ENCODE measurements around the gene HS3ST6. TPM values are rescaled to one million over a fixed set of nuclear protein-coding genes. Genes with fewer than 3 reads are reported as not detected.
A peak's percentile ranks its signal among the peaks of the same experiment; 100 is the strongest.

HS3ST6 gene
- total and polyA plus RNA-seq, 9 of the 15 experiments (the other 6 are each of a cell fraction or from before 2014, with no cell fraction given) = not detected

- H4K20me1 ChIP-seq (replicated peaks; ENCODE audit: control insufficient read depth, insufficient read depth, low read length) = peaks cover 35% of the 10 kb centered on the region
- no peak overlapping the region for H2AFZ ChIP-seq (ENCODE audit: low read depth, low read length)
- in situ Hi-C loops (cut with MboI) (no loop called here), intact Hi-C loops (cut with micrococcal nuclease) (no loop called here)
- peaks cover 38% of the 10 kb centered on the region for H3K36me3 ChIP-seq (ENCODE audit: control insufficient read depth, insufficient read depth, low read length)
- ChIA-PET POLR2A (interaction anchor here (0.6 to 3.0 kb wide), 7 partner anchors 9 to 1586 kb away, joined by 3 to 13 read pairs (median 3); partner anchors contain the start of genes EME2, MRPS34 and TBL3), CTCF (ENCODE audit: low intra/inter-chr PET ratio) (no interaction called here)
- peak in 2 of 4 experiments; percentile 24 to 66 for DNase-seq (ENCODE audit: extremely low read depth in 1 of 4, low spot score in 3 of 4)
- peak overlapping the region; percentile 100 for H3K4me2 ChIP-seq (ENCODE audit: insufficient read depth, low read length)
- H3K27ac ChIP-seq (ENCODE audit: extremely low read depth, low read depth, low read length) = peak overlapping the region; percentile 27; the same call in 1 of the 3 replicates
- no peaks in the 10 kb centered on the region for H3K9me1 ChIP-seq (ENCODE audit: control insufficient read depth, insufficient read depth, low read length)
- peaks cover 73% of the 10 kb centered on the region for H3K79me2 ChIP-seq (ENCODE audit: control insufficient read depth, insufficient read depth, low read length)
- peak overlapping the region; percentile 32 to 93; a peak in 3 of 4 replicates for H3K9ac ChIP-seq (ENCODE audit: insufficient read depth in 1 of 2, low read depth in 2 of 2, low read length in 2 of 2)
- peaks cover 8 to 56% of the 10 kb centered on the region in 2 experiments; a peak in 4 of 5 replicates for H3K4me1 ChIP-seq (replicated peaks in 1 of 2; ENCODE audit: control insufficient read depth in 2 of 2, insufficient read depth in 2 of 2, low read length in 2 of 2)
- no peaks in the 10 kb centered on the region for H3K9me3 ChIP-seq (replicated peaks; ENCODE audit: control insufficient read depth, insufficient read depth, low read depth, low read length)
- 16% methylated on average over 5 of the region's 6 CpGs for WGBS (ENCODE audit: insufficient coverage, low coverage, missing lambda C conversion rate)
- no peak for FAIRE-seq
- H3K4me3 ChIP-seq = peak overlapping the region; percentile 89; the same call in 1 of the 2 replicates
- no TSS peak for BruUV-seq (replicated peaks)
- H3K27me3 ChIP-seq (ENCODE audit: control insufficient read depth in 2 of 2, insufficient read depth in 2 of 2, low read length in 2 of 2) = no peaks in the 10 kb centered on the region
- no peak; the same call in 2 of the 3 replicates for ATAC-seq
- no peak for TF ChIP-seq SOX6 (IDR thresholded peaks at IDR 0.05)
- no peak for TF ChIP-seq PHF21A (IDR thresholded peaks at IDR 0.05; ENCODE audit: borderline replicate concordance, low read depth)
- no peak for TF ChIP-seq FOXJ3 (CRISPR knock-in tag; IDR thresholded peaks at IDR 0.05)
- TF ChIP-seq NFRKB (IDR thresholded peaks at IDR 0.05; ENCODE audit: low read depth) = no peak
- TF ChIP-seq ARID1B (IDR thresholded peaks at IDR 0.05) = no peak
- TF ChIP-seq MCM2 (IDR thresholded peaks at IDR 0.05; ENCODE audit: low read depth) = no peak
- TF ChIP-seq ZHX1 (conservative IDR thresholded peaks at IDR 0.05; ENCODE audit: low read length) = no peak
- TF ChIP-seq ZNF197 (CRISPR knock-in tag; IDR thresholded peaks at IDR 0.05; ENCODE audit: low read depth) = no peak
- 0 out of 2 replicates have a peak, but pooled peaks have one; percentile 12 for TF ChIP-seq MXI1 (IDR thresholded peaks at IDR 0.05; ENCODE audit: low read depth, low read length)
- TF ChIP-seq, protein P1, sequence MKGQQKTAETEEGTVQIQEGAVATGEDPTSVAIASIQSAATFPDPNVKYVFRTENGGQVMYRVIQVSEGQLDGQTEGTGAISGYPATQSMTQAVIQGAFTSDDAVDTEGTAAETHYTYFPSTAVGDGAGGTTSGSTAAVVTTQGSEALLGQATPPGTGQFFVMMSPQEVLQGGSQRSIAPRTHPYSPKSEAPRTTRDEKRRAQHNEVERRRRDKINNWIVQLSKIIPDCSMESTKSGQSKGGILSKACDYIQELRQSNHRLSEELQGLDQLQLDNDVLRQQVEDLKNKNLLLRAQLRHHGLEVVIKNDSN (CRISPR knock-in tag; IDR thresholded peaks at IDR 0.05) = no peak
- TF ChIP-seq, protein P2, sequence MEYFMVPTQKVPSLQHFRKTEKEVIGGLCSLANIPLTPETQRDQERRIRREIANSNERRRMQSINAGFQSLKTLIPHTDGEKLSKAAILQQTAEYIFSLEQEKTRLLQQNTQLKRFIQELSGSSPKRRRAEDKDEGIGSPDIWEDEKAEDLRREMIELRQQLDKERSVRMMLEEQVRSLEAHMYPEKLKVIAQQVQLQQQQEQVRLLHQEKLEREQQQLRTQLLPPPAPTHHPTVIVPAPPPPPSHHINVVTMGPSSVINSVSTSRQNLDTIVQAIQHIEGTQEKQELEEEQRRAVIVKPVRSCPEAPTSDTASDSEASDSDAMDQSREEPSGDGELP (CRISPR knock-in tag; IDR thresholded peaks at IDR 0.05; ENCODE audit: borderline replicate concordance) = no peak
- no peak for TF ChIP-seq PML (IDR thresholded peaks at IDR 0.05; ENCODE audit: low read length)
- no peak for TF ChIP-seq GATA2 (CRISPR knock-in tag; IDR thresholded peaks at IDR 0.05)
- no peak for TF ChIP-seq DNMT1 (IDR thresholded peaks at IDR 0.05)
- TF ChIP-seq SRSF7 (optimal IDR thresholded peaks at IDR 0.05; ENCODE audit: low read depth, low read length) = no peak
- no peak for TF ChIP-seq TAF7 (tag; IDR thresholded peaks at IDR 0.05)
- peak; percentile 54; the same call in 1 of the 2 replicates for TF ChIP-seq MED1 (CRISPR knock-in tag; IDR thresholded peaks at IDR 0.05; ENCODE audit: borderline replicate concordance)
- TF ChIP-seq SIN3A (IDR thresholded peaks at IDR 0.05; ENCODE audit: borderline replicate concordance in 2 of 2, control insufficient read depth in 1 of 2, low read depth in 2 of 2, low read length in 2 of 2) = 0 out of 4 replicates have a peak, but pooled peaks of 1 of the 2 experiments have one; percentile 17
- TF ChIP-seq RBM39 (optimal IDR thresholded peaks at IDR 0.05; ENCODE audit: low read depth, low read length) = peak; percentile 64
- TF ChIP-seq SMARCC2 (IDR thresholded peaks at IDR 0.05; ENCODE audit: low read depth) = no peak
- no peak for TF ChIP-seq RB1 (IDR thresholded peaks at IDR 0.05; ENCODE audit: low read depth)
Observed at GRCh38 chr16:1961651-1962067, 43.4 kb upstream of the HS3ST6 start.
